ENCODE measurements around the gene ACAT2.
"Not testable (repeated sequence)": the region's sequence is repeated elsewhere in the genome, so short reads cannot be mapped to it uniquely, and the experiment has no call there.

DNA sequence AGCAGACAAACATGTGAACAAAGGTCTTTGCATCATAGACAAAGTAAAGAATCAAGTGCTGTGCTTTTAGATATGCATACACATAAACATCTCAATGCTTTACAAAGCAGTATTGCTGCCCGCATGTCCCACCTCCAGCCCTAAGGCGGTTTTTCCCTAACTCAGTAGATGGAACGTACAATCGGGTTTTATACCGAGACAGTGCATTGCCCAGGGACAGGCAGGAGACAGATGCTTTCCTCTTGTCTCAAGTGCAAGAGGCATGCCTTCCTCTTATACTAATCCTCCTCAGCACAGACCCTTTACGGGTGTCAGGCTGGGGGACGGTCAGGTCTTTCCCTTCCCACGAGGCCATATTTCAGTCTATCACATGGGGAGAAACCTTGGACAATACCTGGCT, 33.1 kb downstream of the ACAT2 start:
- TF ChIP-seq, protein P1, sequence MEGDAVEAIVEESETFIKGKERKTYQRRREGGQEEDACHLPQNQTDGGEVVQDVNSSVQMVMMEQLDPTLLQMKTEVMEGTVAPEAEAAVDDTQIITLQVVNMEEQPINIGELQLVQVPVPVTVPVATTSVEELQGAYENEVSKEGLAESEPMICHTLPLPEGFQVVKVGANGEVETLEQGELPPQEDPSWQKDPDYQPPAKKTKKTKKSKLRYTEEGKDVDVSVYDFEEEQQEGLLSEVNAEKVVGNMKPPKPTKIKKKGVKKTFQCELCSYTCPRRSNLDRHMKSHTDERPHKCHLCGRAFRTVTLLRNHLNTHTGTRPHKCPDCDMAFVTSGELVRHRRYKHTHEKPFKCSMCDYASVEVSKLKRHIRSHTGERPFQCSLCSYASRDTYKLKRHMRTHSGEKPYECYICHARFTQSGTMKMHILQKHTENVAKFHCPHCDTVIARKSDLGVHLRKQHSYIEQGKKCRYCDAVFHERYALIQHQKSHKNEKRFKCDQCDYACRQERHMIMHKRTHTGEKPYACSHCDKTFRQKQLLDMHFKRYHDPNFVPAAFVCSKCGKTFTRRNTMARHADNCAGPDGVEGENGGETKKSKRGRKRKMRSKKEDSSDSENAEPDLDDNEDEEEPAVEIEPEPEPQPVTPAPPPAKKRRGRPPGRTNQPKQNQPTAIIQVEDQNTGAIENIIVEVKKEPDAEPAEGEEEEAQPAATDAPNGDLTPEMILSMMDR (IDR thresholded peaks at IDR 0.05), result not testable (repeated sequence)
- TF ChIP-seq POLR2A (IDR thresholded peaks at IDR 0.05), result not testable (repeated sequence)

Data from body of pancreas (tissue), 4 donors.